Lung microvascular endothelial cell (primary cell): ENCODE results near the gene SPTBN1. TPM values are rescaled to one million over a fixed set of nuclear protein-coding genes. Genes with fewer than 3 reads are reported as not detected.
A peak's percentile ranks its signal among the peaks of the same experiment; 100 is the strongest.
"Not testable (repeated sequence)": the region's sequence is repeated elsewhere in the genome, so short reads cannot be mapped to it uniquely, and the experiment has no call there.

Source experiments
- DNase-seq, 2 donors: peaks; one replicate each; pipeline versions ENCODE4 v3.0.0 to v3.0.0-alpha.2; 2010; ENCODE audit warnings: low read depth in 2 of 2
- total RNA-seq: library from RNA; depleted of rRNA; stranded (reverse); fragments of >200 nt; gene quantifications from 2 replicates; pipeline ENCODE4 v1.2.1, GENCODE V29; 2014

SPTBN1 gene
- total RNA-seq, 1 donor from 2014 or later: 652 TPM

- DNase-seq: no peak
Observed at GRCh38 chr2:54502731-54503130, 46.6 kb downstream of the SPTBN1 start.

GRCh38 chr2:54503192-54503591 lies 47.1 kb downstream of the SPTBN1 start:
- DNase-seq: peak; percentile 75 to 91

- no peak for DNase-seq
Observed at GRCh38 chr2:54503828-54504227, 47.7 kb downstream of the SPTBN1 start.

GRCh38 chr2:54504866-54505265 lies 48.7 kb downstream of the SPTBN1 start:
- no peak for DNase-seq

GRCh38 chr2:54508541-54508940 lies 52.4 kb downstream of the SPTBN1 start:
- DNase-seq: no peak

- DNase-seq: peak in 1 of 2 donors; percentile 52
Observed at GRCh38 chr2:54509043-54509442, 52.9 kb downstream of the SPTBN1 start.

GRCh38 chr2:54510916-54511315 lies 54.8 kb downstream of the SPTBN1 start:
- no peak for DNase-seq

- no peak for DNase-seq
Observed at GRCh38 chr2:54512183-54512582, 56.1 kb downstream of the SPTBN1 start.

- no peak for DNase-seq
Observed at GRCh38 chr2:54512663-54513362, 56.7 kb downstream of the SPTBN1 start.

GRCh38 chr2:54513363-54513715 lies 57.2 kb downstream of the SPTBN1 start:
- no peak for DNase-seq

GRCh38 chr2:54514822-54515569 lies 58.9 kb downstream of the SPTBN1 start:
- no peak for DNase-seq

- DNase-seq: no peak
Observed at GRCh38 chr2:54516842-54517241, 60.7 kb downstream of the SPTBN1 start.

- DNase-seq: not testable (repeated sequence)
Observed at GRCh38 chr2:54518016-54518415, 61.9 kb downstream of the SPTBN1 start.

- no peak for DNase-seq
Observed at GRCh38 chr2:54518430-54518829, 62.3 kb downstream of the SPTBN1 start.

- no peak for DNase-seq
Observed at GRCh38 chr2:54519841-54520459, 63.8 kb downstream of the SPTBN1 start.

GRCh38 chr2:54520687-54521086 lies 64.6 kb downstream of the SPTBN1 start:
- DNase-seq: peak in 1 of 2 donors; percentile 61

- DNase-seq: peak; percentile 55 to 65
Observed at GRCh38 chr2:54522624-54523281, 66.6 kb downstream of the SPTBN1 start.

- DNase-seq: no peak
Observed at GRCh38 chr2:54523324-54523959, 67.3 kb downstream of the SPTBN1 start.

- DNase-seq: peak in 1 of 2 donors; percentile 91
Observed at GRCh38 chr2:54524226-54524991, 68.3 kb downstream of the SPTBN1 start.

GRCh38 chr2:54525321-54525720 lies 69.2 kb downstream of the SPTBN1 start:
- no peak for DNase-seq
